ENCODE results near the gene PTER.

PTER gene, protein sequence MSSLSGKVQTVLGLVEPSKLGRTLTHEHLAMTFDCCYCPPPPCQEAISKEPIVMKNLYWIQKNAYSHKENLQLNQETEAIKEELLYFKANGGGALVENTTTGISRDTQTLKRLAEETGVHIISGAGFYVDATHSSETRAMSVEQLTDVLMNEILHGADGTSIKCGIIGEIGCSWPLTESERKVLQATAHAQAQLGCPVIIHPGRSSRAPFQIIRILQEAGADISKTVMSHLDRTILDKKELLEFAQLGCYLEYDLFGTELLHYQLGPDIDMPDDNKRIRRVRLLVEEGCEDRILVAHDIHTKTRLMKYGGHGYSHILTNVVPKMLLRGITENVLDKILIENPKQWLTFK

GRCh38 chr10:16436758-16437539, at the start of gene PTER:
Gene PTER, plus strand, starts transcription at chr10:16437010. Its CDS starts 47,375 bp downstream, at chr10:16484385.
- peak; percentile 86 for DNase-seq

DNA sequence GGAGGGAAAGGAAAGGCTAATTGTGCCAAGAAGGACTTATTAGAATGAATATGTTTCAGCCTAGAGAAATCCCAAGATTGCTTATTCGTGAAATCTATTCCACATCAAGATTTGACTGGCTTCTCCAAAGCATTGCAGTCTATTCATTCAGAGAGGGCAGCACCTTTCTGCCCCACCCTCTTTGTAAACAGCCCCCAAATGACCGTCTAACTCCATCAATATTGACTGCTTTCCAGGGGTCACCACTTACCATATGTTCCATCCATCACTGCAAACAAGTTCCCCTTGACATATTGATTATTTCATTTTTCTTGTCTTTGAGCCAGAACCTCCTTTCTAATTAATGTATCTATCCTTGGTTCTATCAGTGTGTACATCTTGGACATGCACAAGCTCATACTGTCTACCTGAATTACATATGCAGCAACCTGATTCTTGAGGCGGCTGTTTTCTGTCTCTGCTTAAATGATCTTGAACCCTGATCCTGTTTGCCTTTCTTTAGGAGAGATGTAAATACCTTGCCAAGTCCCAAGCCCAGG, 44.2 kb upstream of the PTER start:
- DNase-seq: no peak

GRCh38 chr10:16393271-16393858, 43.4 kb upstream of the PTER start:
- no peak for DNase-seq

DNA sequence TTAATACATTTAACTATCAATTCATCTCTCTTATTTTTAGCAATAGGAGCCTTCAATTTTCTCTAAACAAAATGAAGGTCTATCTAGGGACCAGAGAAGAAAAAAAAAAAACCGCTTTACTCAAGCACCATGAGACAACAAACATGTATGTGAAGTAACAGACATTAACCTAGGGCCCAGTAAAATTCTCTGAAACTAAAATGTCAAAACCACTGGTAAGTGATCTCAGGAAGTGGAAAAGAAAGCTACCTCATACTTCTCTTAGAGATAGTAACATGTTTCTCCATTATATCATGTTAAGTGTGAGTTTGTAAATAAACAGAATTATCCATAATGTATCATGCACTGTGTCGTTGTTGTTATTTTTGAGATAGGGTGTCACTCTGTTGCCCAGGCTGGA, 35.4 kb upstream of the PTER start:
- no peak for DNase-seq

GRCh38 chr10:16408379-16408778, 28.4 kb upstream of the PTER start:
- DNase-seq: peak; percentile 40

DNA sequence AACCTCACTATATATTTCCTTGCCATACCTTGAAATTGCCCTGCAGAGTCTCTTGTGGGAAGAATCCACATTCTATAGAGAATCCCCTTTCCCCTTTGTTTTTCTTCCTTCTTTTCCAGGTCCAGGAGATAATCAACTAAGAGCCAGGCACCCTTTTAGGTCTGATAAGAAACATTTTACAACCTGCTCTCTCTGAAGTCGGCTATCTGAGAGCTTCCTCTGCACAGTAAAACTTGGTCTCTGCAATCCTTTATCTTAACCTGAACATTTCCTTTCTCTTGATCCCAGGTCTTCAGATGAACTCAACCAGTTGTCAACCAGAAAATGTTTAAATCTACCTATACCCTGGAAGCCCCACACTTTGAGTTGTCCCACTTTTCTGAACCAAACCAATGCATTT, 19.5 kb upstream of the PTER start:
- no peak for DNase-seq

DNA sequence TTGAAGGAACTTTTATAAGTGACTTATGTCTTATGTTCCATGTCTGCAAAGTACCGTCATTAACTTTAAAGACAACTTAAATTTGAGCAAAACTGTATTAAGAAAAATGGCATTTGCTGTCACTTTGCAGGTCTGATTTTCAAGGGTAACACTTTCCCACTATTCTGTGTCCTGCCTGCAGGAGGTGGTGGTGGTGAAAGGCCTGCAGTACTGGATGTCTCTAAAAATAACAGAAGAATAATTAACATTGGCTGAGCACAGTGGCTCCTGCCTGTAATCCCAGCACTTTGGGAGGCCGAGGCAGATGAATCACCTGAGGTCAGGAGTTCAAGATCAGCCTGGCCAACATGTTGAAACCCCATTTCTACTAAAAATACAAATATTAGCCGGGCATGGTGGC, 13.2 kb upstream of the PTER start:
- no peak for DNase-seq

DNA sequence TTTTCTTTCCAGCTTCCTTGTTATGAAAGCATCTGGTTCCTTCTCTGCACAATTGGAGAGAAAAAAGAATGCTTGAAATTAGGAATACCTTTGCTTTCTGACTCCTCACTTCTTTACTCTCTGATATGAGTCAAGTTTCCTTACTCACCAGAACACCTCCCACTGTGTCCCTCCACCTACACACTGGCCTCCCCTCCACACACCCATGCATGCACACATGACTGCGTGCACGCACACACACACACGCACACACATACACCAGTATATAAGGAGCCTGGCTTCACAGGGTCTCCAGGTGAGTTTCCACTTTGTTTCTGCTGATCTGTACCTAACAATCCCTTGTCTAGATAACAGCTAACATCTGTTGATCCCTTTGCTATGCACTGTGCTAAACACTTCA, 11.4 kb upstream of the PTER start:
- DNase-seq: no peak

GRCh38 chr10:16429539-16429938, 7.3 kb upstream of the PTER start:
- DNase-seq: no peak

DNA sequence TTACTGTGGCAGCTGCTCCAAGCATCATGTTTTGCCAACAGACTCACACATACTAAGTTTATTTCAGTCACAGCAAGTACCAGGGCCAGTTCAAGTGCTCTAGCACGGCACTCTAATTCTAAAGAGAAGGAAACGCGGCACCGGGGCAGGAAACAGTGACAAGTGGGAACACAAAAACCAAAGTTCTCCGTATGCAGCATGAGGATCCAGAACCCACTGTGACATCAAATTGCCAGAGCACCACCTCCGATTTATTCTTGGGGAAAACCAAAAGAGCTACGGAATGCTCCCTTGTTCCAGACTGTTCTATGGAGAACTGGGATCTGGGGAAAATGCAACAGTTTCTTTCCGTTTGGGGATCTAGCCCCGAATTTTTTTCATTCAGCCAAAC, 448 bp upstream of the PTER start:
- DNase-seq: no peak

DNA sequence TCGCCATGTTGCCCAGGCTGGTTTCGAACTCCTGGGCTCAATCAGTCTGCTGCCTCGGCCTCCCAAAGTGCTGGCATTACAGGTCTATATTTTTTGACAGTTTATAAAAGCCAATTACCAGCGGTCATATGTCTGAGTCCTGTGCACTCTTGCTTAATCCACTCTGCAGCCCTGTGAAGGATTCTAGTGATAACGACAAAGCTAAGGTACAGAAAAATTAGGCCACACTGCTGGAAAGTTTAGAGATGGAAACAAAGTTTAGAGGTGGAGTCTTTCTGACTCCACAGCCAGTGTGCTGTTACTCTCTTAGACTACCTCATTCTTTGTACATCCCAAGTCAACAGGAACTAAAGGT, 707 bp downstream of the PTER start:
- DNase-seq: no peak

DNA sequence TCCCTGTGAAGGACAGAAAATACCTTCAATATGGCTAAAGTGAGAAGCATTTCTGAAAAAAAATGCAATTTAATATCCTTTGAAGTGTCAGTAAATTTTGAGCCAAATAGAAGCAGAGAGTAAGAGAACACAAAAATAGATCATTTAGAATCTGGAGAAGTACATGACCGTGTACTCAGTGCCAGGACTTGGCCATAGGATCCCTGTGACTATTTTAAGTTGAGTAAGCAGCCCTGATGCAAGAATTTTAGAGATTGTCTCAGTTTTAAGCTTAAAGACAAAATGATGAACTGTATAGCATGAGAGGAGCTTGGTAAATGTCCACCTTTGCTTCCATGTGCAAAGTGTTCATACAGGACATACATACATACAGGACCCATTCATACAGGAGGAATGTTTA, 2.5 kb downstream of the PTER start:
- no peak for DNase-seq

- DNase-seq: no peak
These were observed 3.8 kb downstream of the PTER start for GRCh38 chr10:16440396-16441133.

DNA sequence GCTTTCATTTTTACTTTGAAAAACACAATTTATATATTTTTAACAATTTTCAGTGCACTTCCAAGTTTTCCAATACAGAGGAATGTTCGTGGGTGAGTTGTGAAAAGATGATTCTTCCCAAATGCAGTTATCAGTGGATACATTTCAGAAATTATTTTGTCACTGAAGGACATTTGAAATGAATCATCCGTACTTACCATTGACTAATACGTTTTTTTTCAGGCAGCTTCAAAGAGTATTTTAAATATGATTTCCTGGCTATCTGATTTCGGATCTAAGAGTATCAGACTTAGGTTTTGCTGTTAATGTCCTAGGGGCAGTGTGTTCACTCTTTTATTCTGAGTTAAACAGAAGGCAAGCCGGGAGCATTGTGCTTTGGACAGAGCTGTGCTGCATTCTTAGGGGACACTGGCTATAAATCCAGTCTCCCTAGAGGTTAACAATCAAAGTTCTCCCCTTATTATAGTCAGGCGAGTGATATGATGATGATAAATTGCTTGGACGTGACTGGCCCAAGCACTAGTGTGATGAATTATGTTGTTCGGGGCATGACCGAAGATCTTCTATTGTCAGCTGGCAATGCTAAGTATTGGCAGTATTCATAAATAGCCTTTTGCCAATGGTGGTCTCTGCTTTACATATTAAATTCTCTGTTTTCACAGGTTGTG, 4.5 kb downstream of the PTER start:
- DNase-seq: no peak

DNA sequence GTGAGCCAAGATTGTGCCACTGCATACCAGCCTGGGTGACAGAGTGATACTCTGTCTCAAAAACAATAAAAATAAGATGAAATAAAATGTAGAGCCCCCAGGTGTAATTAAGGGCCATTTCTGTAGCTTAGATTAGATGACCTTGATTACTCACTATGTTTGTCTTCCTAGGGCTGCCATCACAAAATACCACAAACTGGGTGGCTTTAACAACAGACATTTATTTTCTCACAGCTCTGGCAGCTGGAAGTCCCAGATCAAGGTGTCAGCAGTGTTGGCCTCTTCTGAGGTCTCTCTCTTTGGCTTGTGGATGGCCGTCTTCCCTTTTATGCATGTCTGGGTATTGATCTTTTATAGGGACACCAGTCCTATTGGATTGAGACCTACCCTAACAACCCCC, 6.1 kb downstream of the PTER start:
- DNase-seq: no peak

- DNase-seq: no peak
These were observed 9.1 kb downstream of the PTER start for GRCh38 chr10:16445770-16446469.

DNA sequence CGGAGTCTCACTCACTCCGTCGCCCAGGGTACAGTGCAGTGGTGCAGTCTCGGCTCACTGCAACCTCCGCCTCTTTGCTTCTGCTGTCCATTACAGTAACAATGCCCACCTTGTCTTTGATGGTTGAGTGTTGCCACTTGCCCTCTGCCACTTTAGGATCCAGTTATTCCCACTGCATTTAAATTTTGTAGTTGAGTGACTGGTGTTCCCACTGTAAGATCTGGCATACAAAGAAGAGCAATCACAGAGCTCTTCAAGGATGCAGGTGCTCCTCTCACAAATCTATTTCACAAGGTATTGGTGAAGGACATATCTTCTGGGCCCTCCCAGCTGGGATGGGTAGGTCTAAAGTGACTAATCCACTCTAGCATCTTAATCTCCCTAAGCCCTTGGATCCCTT, 12.6 kb downstream of the PTER start:
- no peak for DNase-seq

DNA sequence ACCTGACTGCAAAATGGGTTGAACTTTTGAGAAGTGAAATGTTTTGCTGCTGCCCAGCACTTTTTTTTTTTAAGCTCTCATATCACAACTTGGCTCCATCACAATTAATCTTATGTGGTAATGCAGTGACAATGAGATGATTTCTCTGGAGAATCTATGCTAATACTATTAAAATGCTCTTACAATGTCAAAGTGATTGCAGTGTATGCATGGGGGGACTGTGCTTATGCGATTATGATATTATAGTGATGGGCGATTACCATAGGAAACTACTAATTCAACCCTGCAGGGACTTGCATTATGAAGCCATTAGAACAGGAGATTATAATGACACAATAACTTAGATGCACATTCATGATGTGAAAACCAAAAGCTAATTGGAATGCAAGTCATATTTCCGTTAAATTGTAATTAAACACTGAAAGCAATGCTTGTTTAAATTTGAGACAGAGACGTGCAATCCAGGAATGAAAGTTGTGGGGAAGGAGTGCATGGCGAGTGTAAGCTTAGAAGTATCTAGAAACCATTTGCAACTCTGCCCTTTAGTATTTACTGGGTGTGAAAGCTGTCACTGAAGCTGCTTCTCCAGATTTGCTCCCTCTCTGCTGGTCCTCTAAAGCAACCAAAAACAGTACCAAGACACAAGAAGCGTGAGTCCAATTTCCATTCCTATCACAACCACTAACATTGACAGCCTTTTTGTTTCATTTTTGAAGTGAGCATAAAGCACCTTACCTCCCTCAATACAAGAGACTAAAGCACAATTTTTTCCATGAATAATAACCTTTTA, 21.6 kb downstream of the PTER start:
- no peak for DNase-seq

DNA sequence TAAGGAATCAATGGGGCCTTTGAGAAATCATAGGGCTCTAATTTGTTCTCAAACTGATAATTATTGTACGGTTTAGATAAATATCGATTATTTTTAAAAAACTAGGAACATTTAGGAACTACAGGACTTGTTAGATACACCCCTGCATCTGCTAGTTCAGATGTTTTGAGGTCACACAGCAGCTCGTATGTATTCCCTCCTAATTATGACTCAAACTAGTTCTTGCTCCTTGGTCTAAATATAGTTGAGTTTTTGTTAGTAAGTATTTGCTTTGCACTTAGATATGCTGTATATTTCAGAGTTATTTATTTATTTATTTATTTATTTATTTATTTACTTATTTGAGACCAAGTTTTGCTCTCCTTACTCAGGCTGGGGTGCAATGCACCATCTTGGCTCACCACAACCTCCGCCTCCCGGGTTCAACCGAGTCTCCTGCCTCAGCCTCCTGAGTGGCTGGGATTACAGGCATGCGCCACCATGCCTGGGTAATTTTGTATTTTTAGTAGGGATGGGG, 22.7 kb downstream of the PTER start:
- DNase-seq: no peak

GRCh38 chr10:16466001-16466400, 29.2 kb downstream of the PTER start:
- no peak for DNase-seq

DNA sequence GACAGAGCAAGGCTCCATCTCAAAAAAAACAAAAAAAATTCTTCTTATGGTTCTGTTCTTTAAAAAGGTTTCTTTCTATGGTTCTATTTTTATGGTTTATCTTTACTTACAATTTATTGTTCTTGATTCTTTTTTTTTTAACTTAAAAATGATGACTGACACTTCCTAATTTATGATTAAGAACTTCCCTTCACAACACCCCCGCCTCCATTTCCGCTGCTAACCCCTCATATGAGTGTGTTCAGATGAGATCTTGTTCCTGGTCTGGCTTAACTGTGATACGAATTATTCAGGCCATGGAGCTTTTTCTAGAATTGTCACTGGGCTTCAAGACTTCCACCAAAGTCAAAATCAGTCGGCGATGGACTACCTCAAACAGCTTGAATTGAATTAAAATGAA, 33.9 kb downstream of the PTER start:
- DNase-seq: no peak
